ENCODE data around the gene TEKT5.
"Not testable (repeated sequence)": the region's sequence is repeated elsewhere in the genome, so short reads cannot be mapped to it uniquely, and the experiment has no call there.

TEKT5 gene

DNA sequence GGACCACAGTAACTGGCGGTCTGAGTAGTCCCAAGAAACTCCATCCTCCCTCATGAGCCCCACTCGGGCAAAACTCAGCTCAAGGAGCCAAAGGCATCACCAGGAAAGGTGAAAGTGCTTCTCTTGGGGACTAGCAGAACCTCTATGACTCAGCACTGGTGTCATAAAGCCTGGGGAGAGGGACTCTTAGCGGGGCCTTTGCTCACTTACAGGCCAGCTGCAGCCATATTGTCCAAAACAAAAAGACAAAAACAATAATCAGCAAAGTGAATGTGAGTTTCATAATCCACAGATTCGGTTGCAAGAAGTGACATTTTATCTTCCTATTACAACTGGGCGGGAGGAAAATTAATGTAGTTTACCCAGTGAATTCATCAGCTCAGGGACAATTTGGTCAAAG, at the start of gene TEKT5:
Gene TEKT5 (minus strand): TSS at position 101 of the 400 bp plus-strand sequence. CDS start 57 bp downstream, at position 44.
- no peak for DNase-seq (ENCODE audit: low read depth)

DNA sequence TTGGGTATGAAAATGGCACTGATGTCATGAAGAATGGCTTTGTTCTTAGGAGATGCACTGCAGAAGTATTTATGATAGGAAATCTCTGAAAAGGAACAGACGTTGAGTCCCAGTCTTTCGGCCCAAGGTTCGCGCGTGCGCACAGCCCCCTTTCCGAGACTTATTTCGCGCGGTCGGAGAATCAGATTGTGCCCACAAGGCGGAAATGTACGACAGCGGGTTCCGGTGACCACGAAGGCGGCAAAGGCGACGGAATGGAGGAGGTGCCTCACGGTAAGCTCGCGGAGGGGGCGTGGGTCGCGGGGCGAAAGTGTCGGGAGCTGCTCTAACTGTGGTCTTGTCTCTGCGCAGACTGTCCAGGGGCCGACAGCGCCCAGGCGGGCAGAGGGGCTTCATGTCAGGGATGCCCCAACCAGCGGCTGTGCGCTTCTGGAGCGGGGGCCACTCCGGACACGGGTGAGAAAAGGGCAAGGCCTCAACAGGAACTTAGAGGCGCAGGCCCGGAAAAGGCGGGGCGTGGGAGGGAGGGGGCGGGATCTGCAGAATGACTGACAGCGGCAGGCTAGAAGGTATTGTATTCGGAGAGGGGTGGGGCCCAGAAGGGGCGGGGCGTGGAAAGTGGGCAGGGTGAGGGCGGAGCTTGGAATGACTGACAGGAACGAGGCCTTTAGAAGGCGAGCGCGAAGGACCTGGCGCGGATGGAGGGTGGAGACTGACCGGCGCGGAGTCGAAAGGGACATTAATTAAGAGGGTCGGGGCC, 49.1 kb upstream of the TEKT5 start, which contains the start of gene NUBP1:
Gene NUBP1 (plus strand): TSS at position 233 of the 760 bp plus-strand sequence. CDS start 22 bp downstream, at position 255.
- peak; percentile 95 for DNase-seq (ENCODE audit: low read depth)

DNA sequence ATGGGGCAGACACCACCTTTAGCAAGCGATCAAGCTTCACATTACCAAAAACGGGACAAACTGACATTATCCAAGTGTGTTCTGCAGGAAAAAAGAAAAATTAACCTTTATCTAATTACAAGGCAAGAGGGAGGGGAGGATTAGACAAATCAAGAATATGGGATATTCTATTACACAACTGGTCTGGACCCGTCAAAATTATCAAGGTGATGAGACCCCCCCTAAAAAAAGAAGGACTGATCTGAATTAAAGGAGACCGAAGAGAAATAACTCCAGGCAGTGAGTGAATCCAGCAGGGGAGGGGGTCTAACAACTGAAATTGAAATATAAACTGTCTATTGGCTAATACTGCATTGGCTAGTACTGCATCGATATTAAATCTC, 48.5 kb upstream of the TEKT5 start:
- no peak for DNase-seq (ENCODE audit: low read depth)

GRCh38 chr16:10741844-10742243, 47.1 kb upstream of the TEKT5 start:
- DNase-seq (ENCODE audit: low read depth): no peak

DNA sequence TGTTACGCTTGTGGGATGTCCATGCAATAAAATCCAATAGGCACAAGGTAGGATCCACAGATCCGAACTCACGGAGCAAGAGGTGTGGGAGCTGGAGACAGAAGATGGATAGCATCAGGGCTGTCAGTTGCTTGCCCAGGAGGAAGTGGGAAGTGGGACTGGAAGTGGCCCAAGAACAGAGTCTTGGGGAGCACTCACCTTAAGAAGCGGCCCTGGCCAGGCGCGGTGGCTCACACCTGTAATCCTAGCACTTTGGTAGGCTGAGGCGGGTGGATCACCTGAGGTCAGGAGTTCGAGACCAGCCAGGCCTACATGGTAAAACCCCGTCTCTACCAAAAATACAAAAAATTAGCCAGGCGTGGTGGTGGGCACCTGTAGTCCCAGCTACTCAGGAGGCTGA, 46.5 kb upstream of the TEKT5 start:
- not testable (repeated sequence) for DNase-seq (ENCODE audit: low read depth)

GRCh38 chr16:10740845-10741208, 46.1 kb upstream of the TEKT5 start:
- DNase-seq (ENCODE audit: low read depth): no peak

DNA sequence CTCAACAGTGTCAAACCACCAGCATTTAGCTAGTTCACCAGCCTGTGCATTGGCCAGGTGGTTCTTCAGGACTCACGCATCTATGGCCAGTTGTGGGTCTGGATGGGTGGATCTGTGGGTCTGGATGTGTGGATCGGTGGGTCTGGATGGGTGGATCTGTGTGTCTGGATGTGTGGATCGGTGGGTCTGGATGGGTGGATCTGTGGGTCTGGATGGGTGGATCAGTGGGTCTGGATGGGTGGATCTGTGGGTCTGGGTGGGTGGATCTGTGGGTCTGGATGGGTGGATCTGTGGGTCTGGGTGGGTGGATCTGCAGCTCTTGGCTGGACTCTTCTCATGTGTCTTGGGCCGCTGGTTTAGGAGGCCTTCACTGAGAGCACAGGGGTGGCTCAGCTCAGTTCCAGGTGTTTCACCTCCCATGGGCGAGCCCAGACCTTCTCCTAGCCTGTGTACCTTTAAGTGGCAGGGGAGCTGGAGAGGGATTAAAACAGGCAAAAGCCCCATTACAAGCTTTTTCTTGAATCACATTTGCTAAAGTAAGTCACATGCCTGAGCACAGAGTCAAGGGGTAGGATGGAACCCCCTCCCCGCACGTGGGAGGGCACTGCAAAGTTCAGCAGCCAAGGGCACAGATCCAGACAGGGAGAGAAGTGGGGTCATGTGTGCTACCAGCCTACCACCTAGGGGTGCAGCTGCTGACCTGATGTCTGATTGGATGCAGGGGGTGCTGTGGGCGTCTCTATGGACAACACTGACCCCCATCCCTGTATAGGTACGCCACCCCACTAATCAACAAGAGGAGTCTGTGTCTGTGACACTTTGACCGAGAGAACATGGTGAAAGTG, 45.5 kb upstream of the TEKT5 start:
- DNase-seq (ENCODE audit: low read depth): no peak

DNA sequence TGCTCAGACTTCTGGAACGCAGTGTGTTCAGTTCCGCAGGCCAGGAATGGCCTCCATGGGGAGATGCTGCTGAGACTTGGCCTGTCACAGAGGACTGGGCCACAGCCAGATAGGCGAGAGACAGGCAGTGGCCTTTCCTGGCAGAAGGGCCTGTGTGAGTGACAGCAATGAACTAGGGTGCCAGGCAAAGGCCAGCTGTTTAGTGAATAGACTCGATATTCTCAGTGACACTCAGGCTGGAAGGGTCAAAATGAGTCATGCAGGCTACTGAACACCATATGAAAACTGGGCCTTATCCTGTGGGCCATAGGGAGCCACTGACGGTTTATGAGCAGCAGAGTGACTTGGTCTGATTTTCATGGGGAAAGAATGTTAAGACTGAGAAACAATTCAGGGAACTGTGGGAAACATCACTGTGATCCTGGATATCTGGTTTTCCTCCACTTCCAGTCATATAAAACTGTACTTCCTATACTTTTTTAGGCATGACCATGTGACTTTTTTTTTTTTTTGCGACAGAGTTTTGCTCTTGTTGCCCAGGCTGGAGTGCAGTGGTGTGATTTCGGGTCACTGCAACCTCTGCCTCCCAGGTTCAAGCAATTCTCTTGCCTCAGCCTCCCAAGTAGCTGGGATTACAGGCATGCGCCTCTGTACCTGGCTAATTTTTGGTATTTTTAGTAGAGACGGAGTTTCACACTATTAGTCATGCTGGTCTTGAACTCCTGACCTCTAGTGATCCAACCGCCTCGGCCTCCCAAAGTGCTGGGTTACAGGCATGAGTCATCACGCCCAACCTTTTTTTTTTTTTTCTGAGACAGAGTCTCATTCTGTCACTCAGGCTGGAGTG, 43.7 kb upstream of the TEKT5 start:
- DNase-seq (ENCODE audit: low read depth): peak; percentile 77

GRCh38 chr16:10737068-10737625, 42.4 kb upstream of the TEKT5 start:
- DNase-seq (ENCODE audit: low read depth): peak; percentile 38

GRCh38 chr16:10731790-10732189, 37.1 kb upstream of the TEKT5 start:
- DNase-seq (ENCODE audit: low read depth): no peak

DNA sequence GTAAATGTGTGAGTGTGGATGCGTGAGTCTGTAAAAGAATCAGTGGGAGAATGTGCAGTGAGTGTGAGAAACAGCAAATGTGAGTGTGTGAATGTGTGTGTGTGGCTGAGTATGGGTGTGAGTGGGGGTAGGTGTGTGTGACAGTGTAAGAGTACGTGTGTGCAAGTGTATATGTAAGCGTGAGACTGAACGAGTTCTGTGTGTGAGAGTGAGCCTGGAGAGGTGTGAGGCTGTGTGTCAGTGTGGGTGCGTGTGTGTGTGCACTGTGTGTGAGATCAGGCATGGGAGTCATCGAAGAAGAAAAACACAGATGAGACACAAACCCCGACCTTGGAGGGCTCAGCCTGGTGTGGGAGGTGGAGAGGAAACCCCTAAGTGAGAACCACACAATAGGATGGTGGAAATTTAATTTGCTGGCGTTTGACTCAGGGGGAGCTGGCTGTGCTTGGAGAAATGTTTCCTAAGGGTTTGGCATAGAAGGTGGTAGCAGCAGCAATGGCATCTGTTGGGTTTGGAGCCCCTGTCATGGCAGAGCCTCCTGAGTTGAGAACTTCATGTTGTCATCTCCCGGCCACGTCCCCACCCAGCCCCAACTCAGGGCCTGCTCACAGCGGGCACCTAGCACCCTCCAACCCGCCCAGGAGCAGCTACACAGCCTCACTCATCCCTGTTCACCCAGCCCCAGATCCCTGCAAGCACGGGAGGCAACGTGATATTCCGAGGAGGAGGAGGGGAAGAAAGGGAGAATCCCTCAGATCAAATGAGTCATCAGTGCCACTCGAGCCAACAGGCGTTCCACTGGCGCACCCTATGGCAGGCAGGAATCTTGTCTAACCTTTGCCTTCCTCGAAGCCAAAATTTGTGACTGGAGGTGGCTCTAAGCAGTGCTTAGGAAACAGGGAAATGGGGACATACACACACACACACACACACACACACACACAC, 34.6 kb upstream of the TEKT5 start:
- peak; percentile 38 for DNase-seq (ENCODE audit: low read depth)

GRCh38 chr16:10728003-10728887, 33.5 kb upstream of the TEKT5 start:
- DNase-seq (ENCODE audit: low read depth): no peak

- DNase-seq (ENCODE audit: low read depth): no peak
Observed at GRCh38 chr16:10708969-10709368, 14.2 kb upstream of the TEKT5 start.

DNA sequence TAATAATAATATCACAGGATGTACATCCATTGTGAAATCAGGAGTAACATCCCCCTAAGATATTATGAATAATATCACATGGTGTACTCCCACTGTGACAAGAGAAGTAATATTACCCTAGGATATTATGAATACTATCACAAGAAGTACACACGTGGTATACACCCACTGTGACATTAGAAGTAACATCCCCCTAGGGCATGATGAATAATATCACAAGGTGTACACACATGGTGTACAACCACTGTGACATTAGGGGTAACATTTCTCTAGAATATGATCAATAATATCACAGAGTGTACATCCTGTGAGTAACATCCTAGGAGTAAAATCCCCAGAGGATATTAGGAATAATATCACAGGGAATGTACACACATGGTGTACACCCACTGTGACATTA, 5.0 kb upstream of the TEKT5 start:
- no peak for DNase-seq (ENCODE audit: low read depth)

DNA sequence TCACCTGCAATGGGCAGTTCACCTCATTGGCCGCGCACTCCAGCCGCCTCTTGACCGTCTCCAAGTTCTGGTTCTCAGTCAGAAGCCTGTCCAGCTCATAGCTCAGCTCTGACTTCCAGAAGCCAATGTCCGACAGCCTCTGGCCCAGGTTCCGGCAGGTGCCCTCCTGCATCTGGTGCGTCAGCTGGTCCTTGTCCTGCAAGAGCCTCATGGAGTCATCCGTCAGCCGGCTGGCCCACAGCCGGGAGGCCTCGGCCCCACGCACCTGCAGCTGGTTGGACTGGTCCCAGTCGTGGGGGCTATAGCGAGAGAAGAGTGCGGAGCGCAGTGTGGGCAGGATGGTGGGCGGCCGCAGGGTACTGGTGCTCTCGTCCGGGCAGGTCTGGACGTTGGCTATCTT, 424 bp downstream of the TEKT5 start:
- DNase-seq (ENCODE audit: low read depth): no peak

DNA sequence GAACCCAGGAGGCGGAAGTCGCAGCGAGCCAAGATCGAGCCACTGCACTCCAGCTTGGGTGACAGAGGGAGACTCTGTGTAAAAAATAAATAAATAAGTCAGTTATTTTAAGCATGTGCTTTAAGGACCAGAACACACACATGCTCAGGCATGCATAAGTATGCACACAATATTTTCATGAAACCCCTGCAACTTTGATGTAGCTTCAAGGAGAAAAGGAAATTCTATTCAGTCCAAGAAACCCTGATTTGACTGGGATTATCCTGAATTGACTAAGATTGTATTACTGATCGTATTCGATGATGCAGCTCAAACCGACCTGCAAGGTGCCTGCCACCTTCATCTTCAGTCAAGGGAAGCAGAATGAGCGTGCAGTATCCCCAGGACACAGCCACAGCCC, 841 bp downstream of the TEKT5 start:
- DNase-seq (ENCODE audit: low read depth): no peak

- DNase-seq (ENCODE audit: low read depth): no peak
Observed at GRCh38 chr16:10692470-10692869, 2.3 kb downstream of the TEKT5 start.

- DNase-seq (ENCODE audit: low read depth): no peak
Observed at GRCh38 chr16:10688726-10689125, 6.0 kb downstream of the TEKT5 start.

GRCh38 chr16:10688291-10688690, 6.4 kb downstream of the TEKT5 start:
- no peak for DNase-seq (ENCODE audit: low read depth)

GRCh38 chr16:10685709-10686108, 9.0 kb downstream of the TEKT5 start:
- no peak for DNase-seq (ENCODE audit: low read depth)
